Erythroblast (primary cell): Measurements from ENCODE around the gene ACVR1.

Experiments used
- GATA1 ChIP-seq: IDR thresholded peaks from 2 replicates; pipeline ENCODE4 v1.6.1; 2011; ENCODE audit warnings: low read depth, mild to moderate bottlenecking, control low read depth, low read length, moderate library complexity
- POLR2A ChIP-seq: IDR thresholded peaks from 2 replicates; pipeline ENCODE4 v1.6.1; 2011; ENCODE audit warnings: mild to moderate bottlenecking, low read length

DNA sequence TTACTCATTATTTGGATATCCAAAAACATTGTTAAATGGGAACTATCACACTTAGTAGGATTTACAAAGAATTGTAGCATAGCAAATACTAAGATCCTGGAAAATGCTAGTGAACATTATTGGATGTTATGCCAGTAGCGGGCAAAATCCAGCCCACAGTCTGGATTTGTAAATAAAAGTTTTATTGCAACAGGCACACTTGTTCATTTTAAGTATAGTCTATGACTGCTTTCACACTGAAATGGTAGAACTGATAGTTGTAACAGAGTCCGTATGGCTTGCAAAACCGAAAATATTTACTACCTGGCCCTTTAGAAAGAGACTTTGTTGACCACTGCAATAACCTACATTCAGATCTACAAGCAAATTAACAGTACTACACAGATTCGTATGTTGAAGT, 53.6 kb downstream of the ACVR1 start:
- TF ChIP-seq POLR2A (no peak), GATA1 (no peak)
